Measurements from ENCODE around the gene DGCR8.

Gene DGCR8

DNA sequence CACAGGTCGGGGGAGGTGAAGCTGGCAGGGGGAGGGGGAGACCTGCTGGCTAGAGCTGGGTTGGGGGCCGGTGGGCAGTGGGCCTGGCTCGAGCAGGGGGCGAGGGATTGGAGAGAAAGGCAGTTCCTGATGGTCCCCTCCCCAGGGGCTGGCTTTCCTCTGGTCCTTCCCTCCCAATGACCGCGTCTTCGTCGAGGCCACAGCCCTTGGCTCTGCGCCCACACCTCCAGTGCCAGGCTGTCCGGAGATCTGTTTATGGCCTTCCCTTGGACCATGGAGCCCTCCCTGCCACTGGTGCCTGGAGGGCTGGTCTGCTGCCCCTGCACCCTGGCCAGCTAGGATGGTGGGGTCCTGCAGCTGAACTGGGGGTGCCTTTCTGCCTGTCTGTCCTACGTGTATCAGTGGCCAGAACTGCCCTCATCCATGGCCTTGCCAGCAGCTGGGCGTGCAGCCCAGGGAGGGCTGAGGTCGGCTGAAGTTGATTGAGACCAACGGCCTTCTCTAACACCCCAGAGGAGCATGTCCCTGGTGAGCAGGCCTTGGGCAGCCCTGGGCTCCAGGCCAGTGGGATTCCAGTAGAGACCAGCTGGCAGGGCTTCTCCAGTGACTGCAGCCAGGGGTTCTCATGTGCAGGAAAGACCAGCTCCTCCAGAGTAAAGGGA, 46.9 kb upstream of the DGCR8 start:
- TF ChIP-seq, protein P1, sequence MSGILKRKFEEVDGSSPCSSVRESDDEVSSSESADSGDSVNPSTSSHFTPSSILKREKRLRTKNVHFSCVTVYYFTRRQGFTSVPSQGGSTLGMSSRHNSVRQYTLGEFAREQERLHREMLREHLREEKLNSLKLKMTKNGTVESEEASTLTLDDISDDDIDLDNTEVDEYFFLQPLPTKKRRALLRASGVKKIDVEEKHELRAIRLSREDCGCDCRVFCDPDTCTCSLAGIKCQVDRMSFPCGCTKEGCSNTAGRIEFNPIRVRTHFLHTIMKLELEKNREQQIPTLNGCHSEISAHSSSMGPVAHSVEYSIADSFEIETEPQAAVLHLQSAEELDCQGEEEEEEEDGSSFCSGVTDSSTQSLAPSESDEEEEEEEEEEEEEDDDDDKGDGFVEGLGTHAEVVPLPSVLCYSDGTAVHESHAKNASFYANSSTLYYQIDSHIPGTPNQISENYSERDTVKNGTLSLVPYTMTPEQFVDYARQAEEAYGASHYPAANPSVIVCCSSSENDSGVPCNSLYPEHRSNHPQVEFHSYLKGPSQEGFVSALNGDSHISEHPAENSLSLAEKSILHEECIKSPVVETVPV (CRISPR knock-in tag; IDR thresholded peaks at IDR 0.05): no peak
- TF ChIP-seq CSDC2 (CRISPR knock-in tag; IDR thresholded peaks at IDR 0.05): no peak
- TF ChIP-seq GLIS3 (CRISPR knock-in tag; IDR thresholded peaks at IDR 0.05): no peak
- TF ChIP-seq ZNF8 (CRISPR knock-in tag; IDR thresholded peaks at IDR 0.05): no peak
- TF ChIP-seq ZFP30 (CRISPR knock-in tag; IDR thresholded peaks at IDR 0.05): no peak
- TF ChIP-seq BACH2 (CRISPR knock-in tag; IDR thresholded peaks at IDR 0.05; ENCODE audit: borderline replicate concordance): no peak
- TF ChIP-seq ZFP3 (CRISPR knock-in tag; IDR thresholded peaks at IDR 0.05): no peak
- TF ChIP-seq ISL1 (CRISPR knock-in tag; IDR thresholded peaks at IDR 0.05): no peak
- no peak for TF ChIP-seq TCF4 (CRISPR knock-in tag; IDR thresholded peaks at IDR 0.05; ENCODE audit: borderline replicate concordance)
- no peak for TF ChIP-seq ZNF70 (CRISPR knock-in tag; IDR thresholded peaks at IDR 0.05)
- TF ChIP-seq, protein P2, sequence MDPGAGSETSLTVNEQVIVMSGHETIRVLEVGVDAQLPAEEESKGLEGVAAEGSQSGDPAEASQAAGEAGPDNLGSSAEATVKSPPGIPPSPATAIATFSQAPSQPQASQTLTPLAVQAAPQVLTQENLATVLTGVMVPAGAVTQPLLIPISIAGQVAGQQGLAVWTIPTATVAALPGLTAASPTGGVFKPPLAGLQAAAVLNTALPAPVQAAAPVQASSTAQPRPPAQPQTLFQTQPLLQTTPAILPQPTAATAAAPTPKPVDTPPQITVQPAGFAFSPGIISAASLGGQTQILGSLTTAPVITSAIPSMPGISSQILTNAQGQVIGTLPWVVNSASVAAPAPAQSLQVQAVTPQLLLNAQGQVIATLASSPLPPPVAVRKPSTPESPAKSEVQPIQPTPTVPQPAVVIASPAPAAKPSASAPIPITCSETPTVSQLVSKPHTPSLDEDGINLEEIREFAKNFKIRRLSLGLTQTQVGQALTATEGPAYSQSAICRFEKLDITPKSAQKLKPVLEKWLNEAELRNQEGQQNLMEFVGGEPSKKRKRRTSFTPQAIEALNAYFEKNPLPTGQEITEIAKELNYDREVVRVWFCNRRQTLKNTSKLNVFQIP (CRISPR knock-in tag; IDR thresholded peaks at IDR 0.05; ENCODE audit: borderline replicate concordance, low read depth): no peak
- no peak for TF ChIP-seq ZC3H10 (CRISPR knock-in tag; IDR thresholded peaks at IDR 0.05)
- ATAC-seq: no peak; the same call in 2 of the 3 replicates

DNA sequence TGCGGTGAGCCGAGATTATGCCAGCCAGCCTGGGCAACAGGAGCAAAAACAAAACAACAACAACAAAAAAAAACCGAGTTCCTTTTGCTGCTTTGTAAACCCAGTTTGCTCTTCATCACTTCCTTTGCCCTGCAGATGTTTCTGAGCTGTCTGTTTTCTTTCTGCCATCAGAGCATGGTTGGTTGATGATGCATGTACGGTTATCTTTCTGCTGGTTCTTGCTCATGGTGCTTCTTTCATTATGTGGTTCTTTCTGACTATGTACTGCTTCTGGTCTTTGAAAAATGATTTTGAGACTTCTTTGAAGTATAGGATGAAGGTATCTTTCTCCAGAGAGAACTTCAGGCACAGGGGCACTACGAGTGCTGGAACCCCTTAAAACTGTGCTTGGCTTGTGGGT, 45.9 kb upstream of the DGCR8 start:
- no peak for ATAC-seq
- TF ChIP-seq, protein P1 (CRISPR knock-in tag; IDR thresholded peaks at IDR 0.05): no peak

DNA sequence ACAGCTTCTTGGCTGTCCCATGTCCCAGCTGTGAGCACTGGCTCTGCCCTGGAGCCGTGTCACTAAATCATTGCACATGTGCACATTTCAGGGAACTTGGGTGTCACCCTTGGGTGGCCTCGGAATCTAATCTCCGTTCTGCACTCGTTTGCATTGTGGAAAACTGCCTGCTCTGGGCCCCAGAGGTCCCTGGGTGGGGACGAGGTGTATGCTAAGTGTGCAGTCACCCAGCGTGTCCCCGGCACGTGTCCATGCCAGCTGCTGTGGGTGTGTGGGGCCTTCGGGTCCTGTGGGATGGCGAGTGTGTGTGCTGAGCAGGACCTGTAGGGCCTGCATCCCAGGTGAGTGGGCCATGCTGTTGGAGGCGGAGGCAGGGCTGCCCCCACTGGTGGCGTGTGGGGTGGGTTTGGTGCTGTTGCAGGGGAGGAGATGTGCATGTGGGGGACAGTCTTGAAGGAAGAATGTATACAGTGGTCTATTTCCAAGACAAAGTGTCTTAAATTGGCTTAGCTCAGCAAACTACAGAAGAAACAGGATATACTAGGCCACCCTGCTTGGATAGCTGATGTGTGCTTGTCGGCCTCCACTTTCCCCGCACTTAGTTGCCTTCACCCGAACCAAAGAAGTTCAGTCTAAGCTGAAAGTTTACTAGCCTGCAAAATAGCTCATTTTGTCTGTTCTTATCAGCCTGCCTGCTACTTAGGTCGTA, 44.5 kb upstream of the DGCR8 start:
- ATAC-seq: no peak
- TF ChIP-seq ZFP30 (CRISPR knock-in tag; IDR thresholded peaks at IDR 0.05) (no peak), TCF4 (CRISPR knock-in tag; IDR thresholded peaks at IDR 0.05; ENCODE audit: borderline replicate concordance) (no peak), ZFP3 (CRISPR knock-in tag; IDR thresholded peaks at IDR 0.05) (no peak), CSDC2 (CRISPR knock-in tag; IDR thresholded peaks at IDR 0.05) (no peak), BACH2 (CRISPR knock-in tag; IDR thresholded peaks at IDR 0.05; ENCODE audit: borderline replicate concordance) (no peak), ARNTL (CRISPR knock-in tag; IDR thresholded peaks at IDR 0.05; ENCODE audit: borderline replicate concordance, low read depth) (no peak), ZC3H10 (CRISPR knock-in tag; IDR thresholded peaks at IDR 0.05) (no peak), ZNF565 (CRISPR knock-in tag; conservative IDR thresholded peaks at IDR 0.05; ENCODE audit: low read depth) (no peak), SNAI2 (CRISPR knock-in tag; IDR thresholded peaks at IDR 0.05) (no peak), OSR1 (CRISPR knock-in tag; IDR thresholded peaks at IDR 0.05) (no peak)
- TF ChIP-seq, protein P3, sequence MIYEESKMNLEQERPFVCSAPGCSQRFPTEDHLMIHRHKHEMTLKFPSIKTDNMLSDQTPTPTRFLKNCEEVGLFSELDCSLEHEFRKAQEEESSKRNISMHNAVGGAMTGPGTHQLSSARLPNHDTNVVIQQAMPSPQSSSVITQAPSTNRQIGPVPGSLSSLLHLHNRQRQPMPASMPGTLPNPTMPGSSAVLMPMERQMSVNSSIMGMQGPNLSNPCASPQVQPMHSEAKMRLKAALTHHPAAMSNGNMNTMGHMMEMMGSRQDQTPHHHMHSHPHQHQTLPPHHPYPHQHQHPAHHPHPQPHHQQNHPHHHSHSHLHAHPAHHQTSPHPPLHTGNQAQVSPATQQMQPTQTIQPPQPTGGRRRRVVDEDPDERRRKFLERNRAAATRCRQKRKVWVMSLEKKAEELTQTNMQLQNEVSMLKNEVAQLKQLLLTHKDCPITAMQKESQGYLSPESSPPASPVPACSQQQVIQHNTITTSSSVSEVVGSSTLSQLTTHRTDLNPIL (CRISPR knock-in tag; IDR thresholded peaks at IDR 0.05; ENCODE audit: low read depth): no peak
- TF ChIP-seq, protein P1 (CRISPR knock-in tag; IDR thresholded peaks at IDR 0.05): no peak
- TF ChIP-seq, protein P4, sequence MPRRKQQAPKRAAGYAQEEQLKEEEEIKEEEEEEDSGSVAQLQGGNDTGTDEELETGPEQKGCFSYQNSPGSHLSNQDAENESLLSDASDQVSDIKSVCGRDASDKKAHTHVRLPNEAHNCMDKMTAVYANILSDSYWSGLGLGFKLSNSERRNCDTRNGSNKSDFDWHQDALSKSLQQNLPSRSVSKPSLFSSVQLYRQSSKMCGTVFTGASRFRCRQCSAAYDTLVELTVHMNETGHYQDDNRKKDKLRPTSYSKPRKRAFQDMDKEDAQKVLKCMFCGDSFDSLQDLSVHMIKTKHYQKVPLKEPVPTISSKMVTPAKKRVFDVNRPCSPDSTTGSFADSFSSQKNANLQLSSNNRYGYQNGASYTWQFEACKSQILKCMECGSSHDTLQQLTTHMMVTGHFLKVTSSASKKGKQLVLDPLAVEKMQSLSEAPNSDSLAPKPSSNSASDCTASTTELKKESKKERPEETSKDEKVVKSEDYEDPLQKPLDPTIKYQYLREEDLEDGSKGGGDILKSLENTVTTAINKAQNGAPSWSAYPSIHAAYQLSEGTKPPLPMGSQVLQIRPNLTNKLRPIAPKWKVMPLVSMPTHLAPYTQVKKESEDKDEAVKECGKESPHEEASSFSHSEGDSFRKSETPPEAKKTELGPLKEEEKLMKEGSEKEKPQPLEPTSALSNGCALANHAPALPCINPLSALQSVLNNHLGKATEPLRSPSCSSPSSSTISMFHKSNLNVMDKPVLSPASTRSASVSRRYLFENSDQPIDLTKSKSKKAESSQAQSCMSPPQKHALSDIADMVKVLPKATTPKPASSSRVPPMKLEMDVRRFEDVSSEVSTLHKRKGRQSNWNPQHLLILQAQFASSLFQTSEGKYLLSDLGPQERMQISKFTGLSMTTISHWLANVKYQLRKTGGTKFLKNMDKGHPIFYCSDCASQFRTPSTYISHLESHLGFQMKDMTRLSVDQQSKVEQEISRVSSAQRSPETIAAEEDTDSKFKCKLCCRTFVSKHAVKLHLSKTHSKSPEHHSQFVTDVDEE (CRISPR knock-in tag; IDR thresholded peaks at IDR 0.05): no peak
- TF ChIP-seq, protein P2 (CRISPR knock-in tag; IDR thresholded peaks at IDR 0.05; ENCODE audit: borderline replicate concordance, low read depth): no peak

Data from SK-N-SH treated with all-trans-retinoic acid at 6 μM for 48 hours (cell line).